IPS-15b (cell line): ENCODE data around the gene SMC2.

Experiments used
- H3K27me3 ChIP-seq: one replicate; pipeline ENCODE4 v1.6.1; 2013; ENCODE audit warnings: low read length; ENCODE audit not compliant: control insufficient read depth, insufficient read depth
- H3K36me3 ChIP-seq: one replicate; pipeline ENCODE4 v1.6.1; 2013; ENCODE audit warnings: low read length; ENCODE audit not compliant: control insufficient read depth, insufficient read depth
- H3K4me1 ChIP-seq: one replicate; pipeline ENCODE4 v1.6.1; 2013; ENCODE audit warnings: mild to moderate bottlenecking, low read length; ENCODE audit not compliant: control insufficient read depth, insufficient read depth
- H3K4me3 ChIP-seq: one replicate; pipeline ENCODE4 v1.5.1; 2013; ENCODE audit warnings: low read depth, low read length
- H3K9ac ChIP-seq: one replicate; pipeline ENCODE4 v1.6.1; 2013; ENCODE audit warnings: low read depth, mild to moderate bottlenecking, low read length
- H3K9me3 ChIP-seq: one replicate; pipeline ENCODE4 v1.6.1; 2013; ENCODE audit warnings: mild to moderate bottlenecking, low read length; ENCODE audit not compliant: control insufficient read depth, insufficient read depth

The SMC2 gene

DNA sequence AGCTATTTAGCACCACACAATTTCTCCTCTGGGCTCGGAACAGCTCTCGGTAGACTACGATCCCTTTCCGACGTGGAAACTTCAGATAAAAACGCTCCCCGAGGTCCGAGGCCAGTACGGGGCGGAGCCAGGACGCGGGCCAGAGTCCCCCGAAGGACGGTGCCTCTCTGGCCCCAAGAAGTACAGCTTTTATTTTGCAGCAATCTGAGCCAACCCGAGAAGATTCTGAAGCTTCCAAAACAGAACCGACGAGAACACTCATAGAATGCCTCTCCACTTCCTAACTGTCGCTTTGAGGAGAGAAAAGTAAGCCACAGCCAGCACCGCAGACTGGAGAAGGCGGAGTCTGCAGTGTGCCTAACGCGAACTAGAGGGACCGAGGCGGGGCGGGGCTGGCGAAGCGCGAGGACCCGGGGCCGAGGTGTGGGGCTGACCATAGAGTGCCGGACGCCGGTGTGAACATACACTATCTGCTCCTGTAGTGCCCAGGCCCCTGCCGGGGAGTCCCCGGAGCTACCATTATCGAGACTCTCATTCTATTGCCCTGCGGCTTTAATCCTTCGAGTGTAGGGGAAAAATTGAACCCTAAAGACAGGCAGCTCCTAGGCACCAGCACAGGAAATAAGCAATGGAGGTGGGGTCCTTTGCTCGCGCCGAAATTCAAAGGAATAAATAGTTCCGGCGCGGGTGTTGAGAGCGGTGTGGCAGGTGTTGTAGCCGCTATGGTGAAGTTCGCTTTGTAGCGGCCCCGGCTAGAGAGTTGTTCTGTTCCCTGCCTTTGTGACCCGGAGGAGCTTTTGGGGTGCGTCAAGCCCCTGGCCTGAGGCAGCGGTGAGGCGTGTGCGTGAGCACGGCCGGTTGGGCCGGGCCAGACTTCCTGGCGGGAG, at the start of gene SMC2:
Gene SMC2 (plus strand): TSS at position 663 of the 887 bp plus-strand sequence. CDS start 1,076 bp downstream, outside the sequence.
- Histone ChIP-seq H3K4me1 (peaks cover 17% of the 10 kb centered on the region), H3K36me3 (no peaks in the 10 kb centered on the region), H3K9ac (peak within 1 kb of the TSS; percentile 74), H3K4me3 (peak within 1 kb of the TSS; percentile 74), H3K27me3 (no peaks in the 10 kb centered on the region), H3K9me3 (no peaks in the 10 kb centered on the region)

DNA sequence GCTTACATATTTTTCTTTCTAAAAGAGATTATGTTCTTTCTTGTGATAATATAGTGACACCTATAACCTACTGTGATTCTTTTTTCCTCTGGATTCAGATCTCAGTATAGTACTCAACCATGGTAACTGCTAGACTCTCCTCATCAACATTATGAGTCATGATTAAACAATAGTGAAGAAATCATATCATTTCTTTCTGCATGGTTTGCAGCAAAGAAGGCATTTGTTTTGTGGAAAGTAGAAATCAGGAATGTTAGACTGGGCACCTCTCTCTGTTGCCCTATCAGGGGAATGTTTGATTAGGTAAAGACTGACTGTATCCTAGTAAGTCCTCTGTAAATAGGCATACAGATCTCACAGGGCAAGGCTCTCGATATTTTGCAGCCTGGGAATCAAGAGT, 25.6 kb upstream of the SMC2 start:
- Histone ChIP-seq H3K27me3 (no peaks in the 10 kb centered on the region), H3K9ac (no peak overlapping the region), H3K4me1 (no peaks in the 10 kb centered on the region)

DNA sequence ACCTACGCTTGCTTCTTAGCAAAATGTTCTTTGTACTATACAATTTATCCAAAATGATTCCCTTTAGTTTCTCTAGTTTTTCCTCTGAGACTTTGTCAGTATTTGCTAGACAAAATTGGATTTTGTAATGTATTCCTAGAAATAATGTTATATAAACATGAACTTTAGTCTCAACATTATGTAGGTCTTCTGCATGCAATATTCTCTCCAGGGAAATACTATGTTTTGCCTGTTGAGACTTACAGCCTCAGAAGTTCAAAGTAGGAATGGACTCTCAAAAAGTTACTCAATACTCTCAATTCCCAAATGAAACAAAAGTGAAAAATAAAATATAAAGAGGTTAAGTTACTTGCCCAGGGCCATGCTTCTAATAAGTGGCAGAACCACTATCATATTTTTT, 24.8 kb upstream of the SMC2 start:
- no peaks in the 10 kb centered on the region for H3K4me1 ChIP-seq
- H3K9me3 ChIP-seq, result no peaks in the 10 kb centered on the region
- H3K9ac ChIP-seq, result no peak overlapping the region
- no peak overlapping the region for H3K4me3 ChIP-seq
- no peaks in the 10 kb centered on the region for H3K27me3 ChIP-seq
- no peaks in the 10 kb centered on the region for H3K36me3 ChIP-seq

More for the DNA sequence above, 25.6 kb upstream of the SMC2 start:
- H3K4me3 ChIP-seq, result no peak overlapping the region
- no peaks in the 10 kb centered on the region for H3K9me3 ChIP-seq
- no peaks in the 10 kb centered on the region for H3K36me3 ChIP-seq

DNA sequence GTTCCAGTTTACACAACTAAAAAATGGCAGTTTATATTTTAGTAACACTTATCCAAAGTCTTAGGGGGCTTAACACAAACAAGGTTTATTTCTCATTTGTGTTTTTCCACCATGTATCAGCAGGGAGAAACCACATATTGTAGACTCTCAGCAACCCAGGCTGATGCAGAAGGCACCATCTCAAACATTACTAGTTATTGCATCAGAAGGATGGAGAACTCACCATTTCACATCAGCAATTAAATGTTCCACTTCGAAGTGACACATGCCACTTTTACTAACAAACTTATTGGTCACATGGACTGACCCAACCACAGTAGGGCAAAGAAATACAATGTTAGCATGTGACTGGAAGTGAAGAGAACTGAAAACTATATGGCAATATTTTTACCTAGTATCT, 22.5 kb upstream of the SMC2 start:
- H3K4me1 ChIP-seq, result no peaks in the 10 kb centered on the region
- H3K27me3 ChIP-seq, result no peaks in the 10 kb centered on the region
- no peak overlapping the region for H3K9ac ChIP-seq
- no peak overlapping the region for H3K4me3 ChIP-seq
- no peaks in the 10 kb centered on the region for H3K36me3 ChIP-seq
- no peaks in the 10 kb centered on the region for H3K9me3 ChIP-seq

DNA sequence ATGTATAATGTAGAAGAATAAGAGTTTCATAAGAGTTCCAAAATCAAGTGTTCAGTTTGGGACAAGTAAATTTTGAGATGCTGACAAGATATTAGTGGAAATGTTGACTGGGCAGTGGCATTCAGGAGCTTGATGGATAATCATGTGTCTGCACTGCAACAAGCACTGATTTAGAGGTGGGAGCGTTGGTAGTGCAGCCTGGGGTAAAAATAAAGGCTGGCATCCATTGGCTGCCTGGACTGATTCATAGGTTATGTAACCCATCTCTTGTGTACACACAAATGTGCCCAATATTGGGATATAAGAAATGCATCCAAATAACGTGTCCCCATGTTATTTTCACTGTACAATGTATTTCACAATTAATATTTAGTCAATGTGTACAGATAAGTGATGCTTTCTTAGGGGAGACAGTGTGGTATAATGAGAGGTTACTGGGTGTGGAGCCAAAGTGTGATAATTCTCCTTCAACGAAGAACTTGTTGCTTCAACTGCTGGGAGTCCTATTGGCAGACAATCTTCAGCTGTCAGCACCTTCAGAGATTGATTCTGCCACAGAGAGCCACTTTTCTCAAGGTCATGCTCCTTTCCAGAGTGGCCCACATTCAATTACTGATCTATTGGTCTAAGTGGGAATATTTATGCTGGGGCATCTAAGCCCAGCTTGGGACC, 20.9 kb upstream of the SMC2 start:
- H3K4me1 ChIP-seq, result no peaks in the 10 kb centered on the region
- no peak overlapping the region for H3K4me3 ChIP-seq
- H3K9me3 ChIP-seq, result no peaks in the 10 kb centered on the region
- H3K36me3 ChIP-seq, result no peaks in the 10 kb centered on the region
- H3K9ac ChIP-seq, result no peak overlapping the region
- H3K27me3 ChIP-seq, result no peaks in the 10 kb centered on the region

DNA sequence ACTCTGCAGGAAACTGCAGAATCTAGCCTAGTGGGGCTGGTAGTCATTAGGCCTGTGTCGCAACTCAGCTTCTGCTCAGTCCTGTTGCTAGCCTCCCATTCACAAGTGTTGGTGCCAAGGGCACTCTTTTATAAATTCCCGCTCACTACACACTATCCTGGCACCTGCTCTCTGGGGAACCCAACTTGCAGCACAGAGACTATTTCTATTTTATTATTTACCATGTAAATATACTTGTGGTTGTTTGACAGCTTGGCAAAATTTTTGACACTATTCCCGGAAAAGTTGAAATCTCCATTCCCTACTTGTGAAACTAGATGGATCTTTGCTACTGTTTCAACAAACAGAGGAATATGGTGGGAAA, 20.4 kb upstream of the SMC2 start:
- no peaks in the 10 kb centered on the region for H3K4me1 ChIP-seq

DNA sequence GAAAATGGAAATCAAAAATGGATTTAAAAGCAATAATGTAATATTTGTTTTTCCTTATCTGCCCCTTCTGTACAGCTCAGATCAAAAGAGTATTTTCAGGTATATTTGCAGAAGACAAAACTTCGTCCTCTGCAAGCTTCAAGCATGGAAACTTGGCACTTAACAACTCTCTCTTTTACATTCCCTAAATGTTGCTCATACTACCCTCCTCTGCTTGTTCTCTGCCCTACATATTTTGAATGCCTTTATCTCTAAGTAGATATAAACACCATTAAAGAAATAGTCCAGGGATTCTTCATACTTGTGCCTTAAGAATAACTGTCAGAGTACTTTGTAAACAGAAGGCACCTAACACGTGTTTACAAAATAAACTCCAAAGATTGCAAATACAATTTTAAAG, 19.2 kb upstream of the SMC2 start:
- Histone ChIP-seq H3K4me1 (no peaks in the 10 kb centered on the region), H3K4me3 (no peak overlapping the region), H3K9ac (no peak overlapping the region), H3K9me3 (no peaks in the 10 kb centered on the region), H3K27me3 (no peaks in the 10 kb centered on the region), H3K36me3 (no peaks in the 10 kb centered on the region)

More for the DNA sequence above, 20.4 kb upstream of the SMC2 start:
- no peaks in the 10 kb centered on the region for H3K36me3 ChIP-seq
- no peaks in the 10 kb centered on the region for H3K9me3 ChIP-seq
- H3K9ac ChIP-seq, result no peak overlapping the region
- no peaks in the 10 kb centered on the region for H3K27me3 ChIP-seq
- no peak overlapping the region for H3K4me3 ChIP-seq

DNA sequence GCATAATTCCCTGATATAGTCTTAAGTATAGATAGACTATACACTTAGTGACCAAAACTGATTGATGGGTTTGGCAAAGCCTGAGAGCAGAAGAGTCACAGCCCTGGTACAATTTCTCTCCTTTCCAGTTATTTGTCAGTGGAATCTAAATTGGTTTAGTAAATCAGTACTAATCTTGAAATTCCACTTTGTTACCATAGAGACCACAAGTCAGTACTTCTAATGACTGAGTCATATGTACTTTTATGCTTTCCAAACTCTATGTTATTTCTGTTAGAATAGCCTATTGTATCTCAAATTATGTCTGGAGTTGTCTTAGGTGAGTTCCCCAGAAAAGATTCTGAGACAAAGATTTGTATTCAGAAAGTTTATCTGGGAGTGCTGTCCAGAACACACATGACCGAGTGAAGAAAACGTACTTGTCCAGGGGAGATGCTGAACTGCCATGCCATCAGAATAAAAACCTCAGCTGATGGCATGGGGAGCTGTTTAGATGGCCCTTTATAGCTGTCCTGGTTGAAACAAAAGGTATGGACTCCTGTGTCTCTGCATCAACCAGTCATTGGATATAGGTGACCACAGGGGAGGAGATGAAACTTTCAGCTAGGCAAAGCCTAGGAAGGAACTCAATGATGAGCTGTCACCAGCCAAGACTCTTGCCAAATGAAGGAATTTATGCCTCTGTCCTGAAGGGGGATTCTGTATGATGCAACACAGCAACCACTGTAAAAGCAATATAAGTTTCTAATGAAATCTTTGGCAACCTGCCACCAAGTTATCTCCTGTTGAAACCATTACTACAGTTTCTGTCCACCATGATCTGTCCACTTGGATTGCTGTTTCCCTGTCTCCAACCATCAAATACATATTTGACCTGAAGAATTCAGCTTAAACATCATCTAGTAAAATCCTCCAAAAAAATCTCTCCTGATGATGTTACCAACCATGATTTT, 18.0 kb upstream of the SMC2 start:
- no peaks in the 10 kb centered on the region for H3K27me3 ChIP-seq
- no peaks in the 10 kb centered on the region for H3K9me3 ChIP-seq
- H3K9ac ChIP-seq, result no peak overlapping the region
- H3K4me3 ChIP-seq, result no peak overlapping the region
- H3K4me1 ChIP-seq, result no peaks in the 10 kb centered on the region
- no peaks in the 10 kb centered on the region for H3K36me3 ChIP-seq

DNA sequence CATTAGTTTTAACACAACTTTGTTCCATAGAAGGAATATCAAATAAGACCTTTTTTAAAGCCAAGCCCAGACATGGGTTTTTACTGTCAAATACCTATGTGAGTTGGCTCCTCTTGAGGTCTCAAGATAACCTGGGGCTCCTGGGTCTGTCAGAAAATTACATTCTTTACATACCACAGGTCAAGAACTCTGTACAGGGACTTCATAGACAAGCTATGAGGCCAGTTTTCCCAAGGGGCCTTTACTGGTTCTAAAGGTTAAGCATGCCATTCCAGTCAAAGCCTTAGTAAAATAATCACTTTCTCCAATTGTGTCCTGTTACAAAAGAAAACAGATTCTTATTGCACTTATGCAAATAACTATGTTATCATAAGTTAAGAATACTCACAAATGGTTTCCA, 15.5 kb upstream of the SMC2 start:
- H3K9me3 ChIP-seq, result no peaks in the 10 kb centered on the region
- H3K36me3 ChIP-seq, result no peaks in the 10 kb centered on the region
- no peak overlapping the region for H3K9ac ChIP-seq
- no peaks in the 10 kb centered on the region for H3K27me3 ChIP-seq
- H3K4me3 ChIP-seq, result no peak overlapping the region
- no peaks in the 10 kb centered on the region for H3K4me1 ChIP-seq

DNA sequence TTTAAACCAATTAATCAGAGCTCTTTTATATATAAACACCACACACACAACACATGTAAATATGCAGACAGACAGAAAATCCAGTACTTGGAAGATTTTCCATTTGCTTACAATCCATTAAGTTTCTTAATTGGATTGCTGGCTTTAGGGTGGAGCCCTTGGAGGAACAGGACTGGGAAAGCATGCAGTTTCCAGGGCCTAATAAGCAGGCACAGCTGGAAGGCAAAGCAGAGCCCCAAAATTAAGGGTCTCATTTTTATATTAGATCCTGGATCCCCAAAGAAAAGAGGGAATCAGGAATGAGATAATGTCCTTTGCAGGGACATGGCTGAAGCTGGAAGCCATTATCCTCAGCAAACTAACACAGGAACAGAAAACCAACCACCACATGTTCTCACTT, 13.1 kb upstream of the SMC2 start:
- Histone ChIP-seq H3K4me3 (no peak overlapping the region), H3K9ac (no peak overlapping the region), H3K36me3 (no peaks in the 10 kb centered on the region), H3K4me1 (no peaks in the 10 kb centered on the region), H3K9me3 (no peaks in the 10 kb centered on the region), H3K27me3 (no peaks in the 10 kb centered on the region)

DNA sequence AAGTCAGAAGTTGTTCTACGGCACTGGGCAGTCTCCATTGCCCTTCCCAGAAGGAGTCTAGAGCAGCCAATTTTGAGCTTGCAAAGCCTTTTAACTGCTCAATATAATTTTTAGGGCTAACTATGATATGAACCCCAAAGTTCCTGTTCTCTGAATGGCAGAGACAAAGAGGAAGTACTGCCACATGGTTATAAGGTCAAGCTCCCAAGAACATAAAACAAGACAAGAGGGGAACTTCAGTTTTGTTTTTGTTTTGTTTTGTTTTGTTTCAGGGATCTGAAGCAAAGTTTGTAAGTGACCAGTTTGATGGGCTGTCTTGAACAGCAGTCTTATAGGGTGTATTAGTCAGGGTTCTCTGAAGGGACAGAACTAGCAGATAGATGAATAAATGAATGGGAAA, 11.9 kb upstream of the SMC2 start:
- Histone ChIP-seq H3K9me3 (no peaks in the 10 kb centered on the region), H3K36me3 (no peaks in the 10 kb centered on the region), H3K4me1 (no peaks in the 10 kb centered on the region), H3K27me3 (no peaks in the 10 kb centered on the region), H3K4me3 (no peak overlapping the region), H3K9ac (no peak overlapping the region)
